Choroid plexus epithelial cell (primary cell): ENCODE measurements around the gene MTF1.

Source experiments
- DNase-seq: peaks from one replicate; pipeline ENCODE4 v3.0.0-alpha.2; 2010; ENCODE audit warnings: low read depth
- H3K4me3 ChIP-seq: 2 replicates; pipeline ENCODE4 v1.5.1; 2011; ENCODE audit warnings: low read depth, mild to moderate bottlenecking, control low read depth, low read length, moderate library complexity
- TF ChIP-seq, protein P1 (sequence below): conservative IDR thresholded peaks from 2 replicates; pipeline ENCODE4 v1.5.1; 2011; ENCODE audit warnings: low read depth, mild to moderate bottlenecking, control low read depth, inconsistent platforms, low read length, moderate library complexity

MTF1 gene

DNA sequence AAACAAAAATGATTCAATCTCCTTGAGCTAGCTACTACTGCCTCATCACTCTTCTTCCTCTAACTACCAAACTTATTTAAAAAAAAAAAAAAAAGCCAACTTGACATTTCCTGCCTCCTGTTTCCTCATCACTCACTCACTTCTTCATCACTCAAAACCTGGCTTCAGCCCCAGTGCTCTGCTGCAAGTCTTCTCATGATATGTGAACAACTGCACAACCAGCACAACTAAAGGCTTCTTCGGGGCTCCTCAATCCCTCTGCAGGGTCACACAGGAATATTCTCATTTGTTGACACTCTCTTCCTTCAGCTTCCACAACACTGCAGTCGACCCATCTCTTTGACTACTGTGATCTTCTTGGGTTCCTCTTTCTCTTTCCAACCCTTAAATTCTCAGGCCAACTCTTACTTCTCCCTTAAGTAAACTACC lies 7.6 kb downstream of the MTF1 start:
- TF ChIP-seq, protein P1, sequence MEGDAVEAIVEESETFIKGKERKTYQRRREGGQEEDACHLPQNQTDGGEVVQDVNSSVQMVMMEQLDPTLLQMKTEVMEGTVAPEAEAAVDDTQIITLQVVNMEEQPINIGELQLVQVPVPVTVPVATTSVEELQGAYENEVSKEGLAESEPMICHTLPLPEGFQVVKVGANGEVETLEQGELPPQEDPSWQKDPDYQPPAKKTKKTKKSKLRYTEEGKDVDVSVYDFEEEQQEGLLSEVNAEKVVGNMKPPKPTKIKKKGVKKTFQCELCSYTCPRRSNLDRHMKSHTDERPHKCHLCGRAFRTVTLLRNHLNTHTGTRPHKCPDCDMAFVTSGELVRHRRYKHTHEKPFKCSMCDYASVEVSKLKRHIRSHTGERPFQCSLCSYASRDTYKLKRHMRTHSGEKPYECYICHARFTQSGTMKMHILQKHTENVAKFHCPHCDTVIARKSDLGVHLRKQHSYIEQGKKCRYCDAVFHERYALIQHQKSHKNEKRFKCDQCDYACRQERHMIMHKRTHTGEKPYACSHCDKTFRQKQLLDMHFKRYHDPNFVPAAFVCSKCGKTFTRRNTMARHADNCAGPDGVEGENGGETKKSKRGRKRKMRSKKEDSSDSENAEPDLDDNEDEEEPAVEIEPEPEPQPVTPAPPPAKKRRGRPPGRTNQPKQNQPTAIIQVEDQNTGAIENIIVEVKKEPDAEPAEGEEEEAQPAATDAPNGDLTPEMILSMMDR: no peak
- no peak overlapping the region for H3K4me3 ChIP-seq
- DNase-seq: peak; percentile 38

DNA sequence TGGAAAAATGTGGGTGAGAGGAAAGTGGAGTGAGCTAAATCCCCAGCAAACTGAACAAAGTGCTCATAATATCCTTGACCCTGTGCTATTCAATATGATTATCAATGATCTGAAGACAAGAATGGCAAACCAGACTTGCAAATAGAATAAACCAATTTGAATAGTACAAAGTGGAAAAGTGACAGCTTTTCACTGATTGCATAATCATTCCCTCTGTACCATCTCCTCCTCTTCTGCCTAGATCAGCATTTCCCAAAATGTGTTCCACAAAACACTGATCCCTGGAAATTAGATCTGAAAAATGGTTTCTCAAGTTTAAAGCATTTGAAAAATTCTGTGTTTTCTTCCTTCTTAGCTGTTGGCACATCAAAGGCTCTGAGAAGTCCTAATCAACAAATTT lies 8.1 kb downstream of the MTF1 start:
- TF ChIP-seq, protein P1: no peak
- no peak for DNase-seq
- H3K4me3 ChIP-seq: no peak overlapping the region

DNA sequence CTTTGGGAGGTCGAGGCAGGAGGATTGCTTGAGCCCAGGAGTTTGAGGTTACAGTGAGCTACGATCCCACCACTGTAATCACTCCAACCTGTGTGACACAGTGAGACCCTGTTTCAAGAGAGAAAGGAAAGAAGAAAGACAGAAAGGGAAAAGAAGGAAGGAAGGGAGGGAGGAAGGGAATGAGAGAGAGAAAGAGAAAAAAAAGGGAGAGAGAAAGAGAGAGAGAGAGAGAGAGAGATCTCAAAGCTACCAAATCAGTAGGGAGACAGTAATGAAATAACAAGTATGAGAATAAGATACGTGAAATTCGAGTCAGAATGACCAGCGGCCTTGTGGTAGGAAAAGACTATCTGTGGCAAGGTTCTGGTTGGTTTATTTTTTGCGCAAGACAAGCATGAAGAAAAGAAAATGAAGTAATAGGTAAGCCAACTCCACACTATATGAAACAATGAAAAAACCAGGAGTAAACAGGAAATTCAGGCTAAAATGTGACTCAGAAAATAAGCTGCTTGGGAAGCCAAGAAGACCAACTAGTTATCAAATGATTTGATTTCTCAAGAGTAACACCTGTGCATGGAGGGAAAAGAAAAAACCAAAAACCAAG lies 8.9 kb downstream of the MTF1 start:
- peak; percentile 31 for DNase-seq
- TF ChIP-seq, protein P1: no peak
- no peak overlapping the region for H3K4me3 ChIP-seq

DNA sequence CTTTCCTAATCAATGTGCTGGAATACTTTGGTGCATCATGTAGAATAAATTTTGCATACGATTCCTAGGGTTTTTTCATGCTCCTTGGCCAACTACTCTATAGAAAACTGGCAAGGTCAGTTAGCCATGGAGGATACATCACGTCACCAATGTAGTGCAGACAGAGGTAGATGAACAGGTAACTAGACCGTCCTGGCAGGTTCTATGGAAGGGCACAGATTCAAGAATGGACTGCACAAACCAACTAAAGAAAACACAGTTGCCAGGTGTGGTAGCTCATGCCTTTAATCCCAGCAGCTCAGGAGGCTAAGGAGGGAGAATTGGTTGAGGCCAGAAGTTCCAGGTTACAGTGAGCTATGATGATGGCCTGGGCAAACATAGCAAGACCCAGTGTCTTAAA lies 9.9 kb downstream of the MTF1 start:
- no peak for DNase-seq
- TF ChIP-seq, protein P1: no peak
- no peak overlapping the region for H3K4me3 ChIP-seq

DNA sequence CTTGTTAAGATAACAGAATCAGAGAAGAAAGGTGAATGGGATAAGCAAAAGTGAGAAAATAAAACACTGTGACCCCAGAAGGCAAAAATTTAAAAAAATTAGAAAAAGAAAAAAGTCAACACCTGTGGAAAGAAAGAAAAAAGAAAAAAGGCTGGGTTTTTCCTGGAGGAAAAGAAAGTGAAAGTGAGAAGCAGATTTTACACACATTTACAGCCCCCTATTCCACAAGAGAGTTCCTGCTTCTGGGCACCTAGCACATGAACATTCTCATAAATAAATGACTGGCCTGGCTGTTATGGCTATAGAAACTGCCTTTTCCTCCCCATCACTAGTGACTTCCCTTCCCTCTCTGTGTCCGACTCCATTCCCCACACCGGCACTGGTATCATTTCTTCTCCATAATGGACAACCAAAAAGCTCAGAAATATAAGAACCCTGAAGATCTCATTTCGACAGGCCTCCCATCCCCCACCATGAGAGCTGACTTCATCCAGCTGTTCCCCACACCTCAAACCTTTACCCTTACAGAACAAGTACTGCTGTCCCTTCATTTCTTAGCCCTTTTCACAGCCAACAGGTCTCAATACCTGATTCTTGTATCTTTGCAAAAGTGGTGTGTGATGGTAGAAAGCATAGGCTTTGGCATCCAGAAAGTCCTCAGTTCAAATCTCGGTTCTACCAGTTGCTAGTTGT lies 12.6 kb downstream of the MTF1 start:
- TF ChIP-seq, protein P1: no peak
- H3K4me3 ChIP-seq: no peak overlapping the region
- peak; percentile 23 for DNase-seq

DNA sequence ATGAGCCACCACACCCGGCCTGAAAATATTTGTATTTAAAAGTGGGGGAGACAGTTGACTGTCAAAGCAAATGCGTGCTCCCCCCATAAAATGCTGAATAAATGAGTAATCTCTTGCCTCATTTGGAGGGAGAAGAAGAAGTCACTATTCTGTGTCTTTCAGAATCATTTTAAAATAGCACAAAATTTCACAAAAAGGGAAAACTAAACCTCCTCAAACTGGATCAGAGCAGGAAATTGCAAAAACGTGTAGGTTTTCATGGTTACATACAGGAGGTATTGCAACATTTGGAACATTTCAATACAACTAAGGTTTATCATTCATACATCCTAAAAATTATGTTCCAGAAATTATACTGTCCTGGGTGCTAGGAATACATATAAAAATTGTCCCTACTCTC lies 13.6 kb downstream of the MTF1 start:
- no peak overlapping the region for H3K4me3 ChIP-seq
- DNase-seq: peak; percentile 29
- TF ChIP-seq, protein P1: no peak
